ENCODE results near the gene FOXP1.

The FOXP1 gene

DNA sequence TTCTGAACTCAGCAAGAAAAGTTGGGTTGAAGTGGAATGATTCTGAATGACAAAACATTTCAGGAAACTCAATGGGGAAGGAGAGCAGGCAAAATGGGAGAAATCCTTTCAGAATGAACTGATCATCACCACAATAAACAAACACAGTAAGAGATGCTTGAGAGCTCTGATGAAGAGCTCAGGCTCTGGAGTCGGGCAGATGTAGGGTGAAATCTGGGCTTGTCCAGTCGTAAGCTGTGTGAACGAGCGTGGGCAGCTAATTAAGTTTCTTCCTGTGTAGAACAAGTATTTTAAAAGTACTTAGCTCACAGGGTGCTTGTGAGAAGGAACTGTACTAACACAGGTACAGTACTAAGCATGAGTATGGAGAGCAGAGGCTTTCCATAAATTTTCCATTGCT, 406.2 kb downstream of the FOXP1 start:
- DNase-seq (ENCODE audit: low read depth in 2 of 2), result no peak

DNA sequence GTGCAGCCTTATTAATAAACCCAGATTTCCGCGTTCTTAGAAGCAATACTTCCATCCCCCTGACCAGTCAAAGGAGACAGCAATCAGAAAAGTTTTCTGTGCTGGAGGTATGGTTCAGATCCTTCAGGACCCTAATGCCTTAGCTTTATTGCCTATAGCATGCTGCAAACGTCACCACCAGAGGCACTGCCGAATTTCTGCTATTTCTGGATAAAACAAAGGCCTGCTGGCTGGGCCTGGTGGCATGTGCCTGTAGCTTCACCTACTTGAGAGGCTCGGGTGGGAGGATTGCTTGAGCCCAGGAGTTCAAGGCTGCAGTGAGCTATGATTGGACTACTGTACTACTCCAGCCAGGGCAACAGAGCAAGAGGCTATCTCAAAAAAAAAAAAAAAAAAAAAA, 407.2 kb downstream of the FOXP1 start:
- no peak for DNase-seq (ENCODE audit: low read depth in 2 of 2)

DNA sequence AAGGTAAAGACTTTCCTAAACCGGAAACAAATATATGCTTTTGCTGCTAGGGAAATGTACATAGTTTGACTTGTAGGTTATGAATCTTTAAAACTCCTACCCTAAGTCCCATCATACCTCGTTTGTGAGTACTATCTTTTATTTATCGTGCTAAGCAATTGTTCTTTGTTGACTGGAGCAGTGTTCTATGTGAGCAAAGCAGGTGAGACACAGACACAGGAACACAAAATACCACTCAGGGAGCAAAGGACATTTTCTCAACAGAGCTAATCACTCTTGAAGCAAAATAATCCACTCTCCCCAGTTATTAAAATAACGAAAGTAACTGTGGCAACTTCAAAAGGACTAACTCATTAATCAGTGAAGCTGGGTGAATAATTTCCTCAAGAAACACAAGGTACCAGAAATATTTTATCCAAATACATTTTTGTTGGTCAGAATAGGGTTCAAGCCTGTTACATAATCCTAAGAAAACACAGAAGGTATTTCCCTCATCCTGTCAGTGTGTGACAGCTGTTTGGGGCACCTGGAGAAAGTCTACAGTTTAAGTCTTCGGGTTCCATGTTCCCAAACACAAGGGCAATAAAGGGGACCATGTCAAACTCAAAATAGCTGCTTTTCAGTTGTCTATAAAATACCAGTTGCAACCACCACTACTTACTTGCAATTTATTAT, 407.7 kb downstream of the FOXP1 start:
- no peak for DNase-seq (ENCODE audit: low read depth in 2 of 2)

DNA sequence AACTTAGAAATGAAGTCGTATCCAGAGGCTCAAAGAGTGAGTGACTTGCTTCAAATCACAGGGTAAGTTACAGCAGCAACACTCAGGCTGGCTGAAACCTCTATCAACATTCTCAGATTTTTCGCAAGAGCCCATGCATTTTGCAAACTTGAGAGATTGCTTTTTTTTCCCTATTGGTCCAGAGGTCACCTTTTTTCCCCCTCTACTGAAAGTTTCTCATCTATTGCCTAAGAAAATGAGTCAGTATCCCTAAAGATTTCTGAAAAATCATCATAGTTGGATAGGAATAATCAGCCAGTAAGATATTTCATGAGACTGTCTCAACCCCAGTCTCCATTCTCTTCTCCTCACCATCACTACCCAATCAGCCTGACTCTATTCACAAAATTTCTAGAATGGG, 410.6 kb downstream of the FOXP1 start:
- peak; percentile 83 to 86 for DNase-seq (ENCODE audit: low read depth in 2 of 2)

DNA sequence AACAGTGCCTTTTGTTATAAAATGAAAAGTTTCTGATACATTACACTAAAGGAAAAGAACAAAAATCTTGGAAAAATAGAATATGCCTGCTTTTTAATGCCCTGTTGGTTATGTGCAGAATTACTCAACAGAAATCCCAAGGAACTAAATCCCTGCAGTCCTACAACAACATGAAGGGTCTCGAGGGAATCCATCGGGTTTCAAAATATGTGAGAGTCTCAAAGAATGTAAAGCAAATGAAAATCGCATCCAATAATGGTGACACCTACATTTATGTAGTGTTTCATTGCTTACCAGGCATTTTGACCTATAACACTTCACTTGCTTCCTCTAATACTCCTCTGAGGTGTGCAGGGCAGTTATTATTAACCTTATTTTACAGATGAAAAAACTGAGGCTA, 411.3 kb downstream of the FOXP1 start:
- peak; percentile 47 to 53 for DNase-seq (ENCODE audit: low read depth in 2 of 2)

DNA sequence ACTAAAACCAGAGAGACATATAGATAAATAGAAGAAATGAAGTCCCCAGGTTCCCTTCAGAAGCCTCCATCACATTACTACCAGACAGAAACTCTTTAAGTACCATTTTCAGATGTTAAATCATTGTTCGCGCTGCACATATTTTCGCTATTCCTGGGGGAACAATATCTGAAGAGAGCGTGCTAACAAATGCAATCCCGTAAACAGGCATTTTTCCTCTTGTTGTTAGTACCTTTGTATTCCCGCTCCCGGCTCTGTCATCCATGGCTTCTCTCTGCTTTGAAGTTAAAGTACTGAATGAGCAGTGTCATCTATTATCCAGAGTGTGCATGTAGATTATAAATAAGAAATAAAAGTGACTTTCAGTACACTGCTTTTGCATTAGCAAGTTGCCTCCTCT, 412.3 kb downstream of the FOXP1 start:
- no peak for DNase-seq (ENCODE audit: low read depth in 2 of 2)

DNA sequence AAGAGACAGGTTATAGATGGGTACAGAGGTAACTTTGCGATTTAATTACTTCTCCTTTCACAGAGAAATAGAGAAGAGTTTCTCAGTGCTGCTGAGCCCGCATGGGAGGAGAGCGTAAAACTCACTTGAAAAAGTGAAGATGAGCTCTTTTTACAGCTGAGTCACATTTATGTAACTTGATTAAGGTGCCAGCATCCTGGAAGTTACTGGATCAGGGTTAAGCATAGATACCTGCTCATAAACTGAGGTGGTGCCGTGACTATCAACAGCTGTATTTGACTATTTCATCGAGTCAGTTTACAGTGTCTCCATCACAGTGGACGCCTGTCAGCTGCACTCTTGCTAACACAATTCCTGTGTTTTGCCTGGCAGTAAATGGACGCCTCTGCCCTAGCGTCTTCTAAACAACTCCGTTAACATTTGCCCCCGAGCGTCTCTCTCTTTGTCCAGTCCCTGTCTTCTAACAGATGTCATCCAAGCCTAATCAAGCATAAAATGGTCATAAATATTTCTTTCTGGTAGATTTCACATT, 414.6 kb downstream of the FOXP1 start:
- no peak for DNase-seq (ENCODE audit: low read depth in 2 of 2)

DNA sequence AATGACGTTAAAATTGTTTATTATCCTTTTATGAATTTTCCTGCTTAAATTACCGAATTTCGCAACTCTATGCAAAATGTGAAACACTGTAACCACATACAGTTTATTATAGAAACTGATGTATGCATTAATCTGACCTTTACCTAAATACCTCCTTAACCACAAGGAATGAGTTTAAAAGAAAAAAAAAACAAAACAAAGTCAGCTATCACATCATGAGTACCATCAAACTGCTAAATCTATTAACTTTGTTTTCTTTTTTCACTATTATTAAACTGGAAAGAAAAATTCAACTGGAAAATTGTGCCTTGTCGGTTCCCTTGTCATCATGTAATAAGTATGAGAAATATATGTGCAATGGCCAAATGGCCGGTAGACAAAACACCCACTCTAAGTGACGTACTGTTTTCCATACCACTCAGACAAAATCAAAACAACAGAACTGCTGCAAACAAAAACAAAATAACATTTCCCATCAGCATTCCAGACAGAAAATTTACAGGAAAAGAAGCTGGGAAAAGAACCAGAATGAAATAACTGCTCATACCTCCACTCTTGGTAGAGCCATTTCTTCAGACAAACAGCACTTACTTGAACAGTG, 415.3 kb downstream of the FOXP1 start:
- DNase-seq (ENCODE audit: low read depth in 2 of 2), result peak; percentile 38 to 39

DNA sequence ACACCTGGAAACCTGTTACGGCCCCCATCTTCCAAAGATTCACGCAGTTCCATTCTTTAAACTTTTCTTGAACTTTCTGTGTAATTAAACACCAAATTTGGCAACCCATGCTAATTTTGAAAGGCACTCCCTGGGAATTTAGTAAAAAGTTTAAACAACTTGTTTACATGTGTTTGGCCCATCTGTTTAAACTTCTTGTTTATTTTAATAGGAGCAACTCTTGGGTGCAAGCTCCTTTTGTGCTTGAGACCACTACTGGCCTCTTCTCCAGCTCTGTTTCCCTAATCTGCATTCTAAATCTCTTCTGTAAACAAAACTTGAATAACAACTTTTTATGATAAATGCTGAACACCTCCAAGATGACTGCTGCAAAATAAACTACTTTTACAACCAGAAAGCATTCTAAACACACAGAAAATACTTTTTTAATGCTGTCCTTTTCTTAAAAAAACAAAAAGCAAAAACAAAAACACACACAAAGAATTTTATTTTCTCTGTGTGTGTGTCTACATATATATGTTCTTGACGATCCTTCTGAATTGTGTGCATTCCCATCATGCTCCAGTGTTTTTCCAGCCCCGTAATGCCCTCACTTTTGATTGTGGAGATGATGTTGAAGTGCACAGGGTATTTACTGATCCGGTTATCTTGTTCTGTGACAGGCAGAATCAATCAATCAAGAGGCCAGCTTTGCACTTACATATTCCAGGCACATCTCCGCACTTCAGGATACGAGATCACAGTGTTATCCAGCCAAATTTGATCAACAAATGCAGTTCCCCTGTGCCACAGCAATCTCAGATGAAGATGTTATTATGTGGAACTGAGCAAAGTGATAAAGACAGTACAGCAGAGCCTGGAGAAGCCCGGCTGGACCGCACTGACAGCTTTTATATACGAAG, 416.9 kb downstream of the FOXP1 start:
- no peak for DNase-seq (ENCODE audit: low read depth in 2 of 2)

DNA sequence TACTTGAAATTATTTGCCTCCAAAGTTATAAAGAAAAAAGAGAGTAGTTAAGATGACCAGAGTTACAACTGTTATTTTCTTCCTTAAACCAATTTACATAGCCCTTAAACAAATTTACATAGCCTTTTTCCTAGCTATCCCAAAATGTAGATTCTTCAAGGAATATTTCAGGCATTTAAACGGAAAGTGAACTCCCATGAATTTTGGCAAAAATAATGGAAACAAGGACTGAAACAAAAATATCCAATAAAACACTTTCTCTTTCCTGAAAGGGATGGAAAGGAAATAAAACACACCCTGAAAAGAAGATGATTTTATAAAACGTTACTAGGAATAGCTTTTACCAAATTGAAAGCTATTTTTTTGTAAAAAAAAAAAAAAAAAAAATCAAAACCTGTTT, 418.6 kb downstream of the FOXP1 start:
- DNase-seq (ENCODE audit: low read depth in 2 of 2), result no peak

DNA sequence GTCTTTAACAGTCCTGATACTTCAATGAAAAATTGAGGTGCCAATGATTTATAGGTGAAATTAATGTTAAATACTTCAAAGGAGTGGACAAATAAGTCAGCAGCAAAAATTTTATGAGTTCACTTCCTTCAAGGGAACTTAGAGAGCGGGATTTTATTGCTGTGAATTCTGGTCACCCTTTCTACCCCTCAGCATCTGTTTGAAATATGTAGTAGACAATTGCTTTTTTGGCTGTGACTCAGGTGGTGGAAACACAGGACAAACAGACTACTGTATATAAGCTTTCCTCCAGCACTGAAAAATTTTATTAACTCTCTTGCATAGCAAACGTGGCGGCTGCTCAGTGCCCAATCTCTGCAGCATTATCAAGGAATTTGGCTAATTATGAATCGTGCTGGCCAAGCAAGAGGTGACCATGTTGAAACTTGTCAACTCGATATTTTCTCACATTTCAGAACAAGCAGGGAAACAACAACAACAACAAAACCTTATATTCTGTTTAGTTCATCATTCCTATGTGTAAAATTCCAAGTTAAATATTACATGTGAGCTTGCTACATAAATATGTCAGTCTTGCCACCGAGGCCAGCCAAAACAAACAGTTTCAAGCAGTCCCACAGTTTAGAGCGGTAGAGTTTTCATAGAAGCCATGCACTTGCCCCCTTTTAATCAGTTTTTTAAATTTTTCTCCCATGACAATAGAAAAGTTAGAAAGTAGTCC, 420.2 kb downstream of the FOXP1 start:
- DNase-seq (ENCODE audit: low read depth in 2 of 2), result no peak

DNA sequence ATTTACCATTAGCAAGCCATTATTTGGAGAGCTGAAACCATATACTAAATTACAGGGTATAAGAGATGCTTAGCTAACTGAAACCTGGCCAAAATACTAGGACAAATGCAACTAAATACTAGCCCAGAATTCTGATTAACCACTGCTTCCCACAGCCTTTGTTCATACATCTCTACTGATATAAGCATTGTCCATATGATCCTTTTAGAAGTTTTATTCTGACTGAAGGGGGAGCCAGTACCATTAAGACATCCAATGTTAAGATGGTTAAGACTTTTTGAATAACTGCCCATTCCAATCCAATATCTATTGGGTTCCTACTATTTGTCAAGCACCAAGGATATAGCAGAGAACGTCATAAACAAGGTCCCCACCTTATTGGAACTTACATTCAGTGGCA, 421.3 kb downstream of the FOXP1 start:
- DNase-seq (ENCODE audit: low read depth in 2 of 2), result no peak

DNA sequence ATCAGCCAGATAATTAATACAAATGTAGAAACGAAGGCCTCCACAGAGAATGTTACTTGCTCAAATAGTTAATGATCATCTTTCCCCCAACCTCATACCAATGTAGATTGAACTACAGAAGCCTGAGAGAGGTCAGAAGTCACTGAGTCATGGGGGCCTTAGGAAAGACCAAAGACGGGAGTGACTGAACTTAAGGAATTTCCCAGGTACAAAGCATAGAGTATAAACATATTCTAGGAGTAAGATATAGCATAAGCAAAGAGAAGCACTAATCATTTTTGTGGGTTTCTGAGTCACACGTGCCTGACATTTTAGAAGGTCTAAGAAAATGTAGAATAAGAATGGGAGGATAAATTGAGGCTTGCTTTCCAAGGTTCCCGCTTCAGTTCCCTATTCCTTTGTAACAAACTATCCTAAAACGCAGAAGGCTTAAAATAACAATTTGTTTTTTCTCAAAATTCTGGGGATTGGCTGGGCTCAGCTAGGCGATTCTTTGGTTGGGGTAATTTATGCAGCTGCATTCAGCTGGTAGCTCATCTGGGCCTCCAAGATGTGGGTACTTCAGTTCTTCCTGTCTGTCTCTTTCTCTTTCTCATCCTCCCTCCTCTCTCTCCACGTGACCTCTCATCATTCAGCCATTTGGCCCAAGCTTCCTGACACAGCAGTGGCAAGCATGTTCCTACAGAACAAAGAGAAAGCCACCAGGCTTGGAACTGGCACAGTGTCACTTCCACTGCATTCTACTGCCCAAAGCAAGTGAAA, 422.6 kb downstream of the FOXP1 start:
- DNase-seq (ENCODE audit: low read depth in 2 of 2), result no peak

DNA sequence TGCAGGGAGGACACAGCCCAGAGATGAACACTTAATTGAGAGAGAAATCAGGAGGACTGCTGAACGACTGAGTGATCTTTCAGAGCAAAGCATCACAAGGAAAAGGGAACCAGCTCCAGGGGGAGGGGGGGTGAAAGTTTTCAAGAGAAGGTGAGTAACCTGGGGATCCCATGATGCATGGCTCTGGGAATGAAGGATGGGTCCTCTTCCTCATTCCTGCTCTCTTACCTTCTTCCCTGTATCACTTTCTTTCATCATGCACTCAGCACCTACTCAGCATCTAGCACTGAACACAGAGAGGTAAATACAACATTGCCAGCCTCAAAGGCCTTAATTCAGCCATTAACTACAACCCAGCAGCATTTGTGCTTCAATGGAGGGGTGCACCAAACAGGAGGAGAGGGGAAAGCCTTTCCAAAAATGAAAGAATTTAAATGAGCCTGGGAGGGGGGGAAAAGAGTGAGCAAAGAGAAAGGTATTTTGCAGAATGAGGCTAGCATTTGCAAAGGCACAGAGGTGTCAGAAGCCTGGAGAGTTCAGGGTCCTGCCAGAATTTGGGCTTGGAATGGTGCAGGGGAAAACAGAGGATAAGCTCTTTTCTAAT, 427.4 kb downstream of the FOXP1 start:
- DNase-seq (ENCODE audit: low read depth in 2 of 2), result no peak

DNA sequence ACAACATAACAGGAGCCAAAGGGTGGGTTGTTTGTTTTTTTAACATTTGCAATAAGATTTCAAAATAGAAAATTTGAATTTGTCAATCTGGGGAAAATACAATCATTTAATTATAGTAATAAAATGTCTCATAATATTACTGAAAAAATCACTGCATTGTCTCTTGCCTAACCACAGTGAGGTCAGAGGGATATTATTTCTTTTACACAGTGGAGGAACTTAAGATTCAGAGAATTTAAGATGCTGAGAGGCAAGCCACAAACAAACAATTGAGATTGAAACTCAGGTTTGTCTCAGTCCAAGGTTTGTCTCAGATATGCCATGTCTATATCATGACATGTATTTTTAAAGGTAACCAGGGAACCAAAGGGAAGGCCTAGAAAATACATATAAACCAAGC, 428.7 kb downstream of the FOXP1 start:
- no peak for DNase-seq (ENCODE audit: low read depth in 2 of 2)

DNA sequence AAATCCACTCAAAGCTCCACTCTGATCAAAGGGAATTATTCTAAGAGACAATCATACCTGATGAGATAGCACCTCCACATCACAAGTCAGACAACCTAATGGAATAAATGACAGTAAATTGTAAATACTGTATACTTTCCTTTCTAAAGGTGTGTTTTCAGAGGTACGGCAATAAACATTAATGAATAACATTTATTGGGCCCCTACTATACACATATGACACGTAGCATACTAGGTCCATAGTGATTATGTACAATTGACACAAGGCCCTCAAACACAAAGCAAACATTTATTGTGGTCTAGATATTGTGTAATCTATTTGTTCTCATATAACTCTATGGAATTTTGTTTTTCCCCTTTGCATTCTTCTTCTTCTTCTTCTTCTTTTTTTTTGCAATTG, 429.8 kb downstream of the FOXP1 start:
- DNase-seq (ENCODE audit: low read depth in 2 of 2), result no peak

DNA sequence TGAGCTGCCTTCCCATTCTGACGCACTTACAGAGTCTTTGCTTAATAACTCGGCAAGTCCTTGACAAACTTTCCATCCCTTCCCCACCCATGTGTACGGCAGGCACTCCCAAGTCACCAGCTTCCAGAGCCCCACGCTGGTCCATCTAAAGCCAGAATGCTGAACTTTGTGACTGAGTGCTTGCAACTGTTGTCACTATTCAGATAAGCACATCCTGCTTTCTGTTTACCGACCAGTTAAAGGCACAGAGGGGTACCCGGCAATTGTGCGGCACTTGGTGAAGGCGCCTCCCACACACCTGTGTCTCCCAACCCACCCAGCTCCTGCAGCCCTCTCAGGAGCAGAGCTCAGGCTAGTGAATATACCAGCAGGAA, 430.6 kb downstream of the FOXP1 start:
- no peak for DNase-seq (ENCODE audit: low read depth in 2 of 2)

DNA sequence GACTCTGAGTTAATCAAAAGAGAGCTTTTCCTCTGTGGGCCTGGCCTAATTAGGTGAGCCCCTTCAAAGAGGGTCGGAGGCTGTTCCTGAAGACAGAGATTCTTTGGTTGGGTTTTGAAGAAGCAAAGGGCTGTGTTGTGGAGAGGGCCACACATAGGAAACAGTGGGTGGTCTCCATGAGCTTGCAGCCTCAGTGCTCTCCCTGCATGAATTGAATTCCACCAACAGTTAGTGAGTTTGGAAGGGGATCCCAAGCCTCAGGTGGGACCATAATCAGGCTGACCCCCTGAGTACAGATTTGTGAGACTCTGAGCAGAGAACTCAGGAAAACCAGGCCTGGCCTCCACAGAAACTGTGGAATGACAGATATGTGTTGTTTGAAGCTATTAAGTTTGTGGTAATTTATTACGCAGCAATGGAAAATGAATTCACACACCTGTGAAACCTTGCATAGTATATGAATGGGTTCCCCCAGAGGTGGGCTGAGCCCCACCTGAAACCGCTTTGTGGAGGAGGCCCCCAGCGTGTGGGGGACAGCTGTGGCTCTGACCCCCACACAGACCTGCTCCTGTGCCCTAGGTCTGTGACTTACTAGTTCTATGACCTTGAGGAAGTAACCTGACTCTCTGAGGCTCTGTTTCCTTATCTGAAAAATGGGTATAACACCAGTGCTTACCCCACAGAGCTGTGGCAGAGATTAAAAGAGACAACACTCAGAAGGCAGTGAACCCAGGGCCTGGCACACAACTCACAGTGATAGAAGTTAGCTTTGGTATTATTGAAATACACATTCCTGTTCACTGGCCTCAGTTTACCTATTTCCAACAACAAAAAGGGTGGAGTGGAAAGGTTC, 431.3 kb downstream of the FOXP1 start:
- DNase-seq (ENCODE audit: low read depth in 2 of 2), result no peak

DNA sequence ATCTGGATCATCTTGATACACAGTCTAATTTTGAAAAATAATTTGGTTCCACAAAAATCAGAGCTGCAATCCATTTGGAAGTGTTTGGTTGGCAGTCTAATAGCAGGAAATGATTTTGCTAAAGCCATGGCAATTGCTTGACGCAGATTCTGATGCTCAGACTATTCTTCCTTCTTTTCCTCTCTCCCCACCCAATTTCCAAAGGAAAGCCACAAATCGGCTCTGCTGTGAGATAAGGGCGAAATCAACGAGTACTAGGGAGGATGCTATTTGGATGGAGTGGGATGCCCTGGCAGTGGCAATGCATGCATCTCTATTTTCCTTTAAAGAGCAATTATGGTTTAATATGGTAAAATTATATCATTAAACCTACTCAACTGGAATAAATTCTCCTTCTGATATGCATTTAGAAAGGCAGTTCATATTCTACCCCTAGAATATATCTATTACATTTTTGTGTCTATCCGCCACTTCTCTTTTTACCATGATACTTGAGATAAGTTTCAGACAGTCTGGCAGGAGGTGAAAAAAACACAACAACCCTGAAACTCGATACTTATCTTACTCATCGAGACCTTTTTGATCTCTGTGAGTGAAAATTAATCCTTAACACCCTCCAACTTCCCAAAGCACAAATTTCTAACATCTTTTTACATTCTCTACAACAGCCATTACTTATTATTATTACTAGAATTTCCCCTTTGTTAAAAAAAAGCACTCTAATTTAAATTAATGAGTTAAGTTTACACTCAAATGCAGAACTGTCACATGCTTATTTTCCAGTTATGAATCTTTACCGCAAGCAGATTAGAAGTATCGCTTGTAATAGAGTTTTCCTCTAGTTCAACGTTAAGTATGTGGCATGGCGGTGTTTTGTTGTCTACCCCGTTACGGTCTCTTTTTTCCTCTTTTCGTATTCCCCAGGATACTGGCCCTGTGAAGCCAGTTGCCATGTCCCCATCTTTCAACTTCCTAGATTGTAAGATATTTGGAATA, 433.3 kb downstream of the FOXP1 start:
- DNase-seq (ENCODE audit: low read depth in 2 of 2), result no peak

Measured in fibroblast of skin of left biceps (primary cell).